Measurements from ENCODE around the gene RSL1D1.

DNA sequence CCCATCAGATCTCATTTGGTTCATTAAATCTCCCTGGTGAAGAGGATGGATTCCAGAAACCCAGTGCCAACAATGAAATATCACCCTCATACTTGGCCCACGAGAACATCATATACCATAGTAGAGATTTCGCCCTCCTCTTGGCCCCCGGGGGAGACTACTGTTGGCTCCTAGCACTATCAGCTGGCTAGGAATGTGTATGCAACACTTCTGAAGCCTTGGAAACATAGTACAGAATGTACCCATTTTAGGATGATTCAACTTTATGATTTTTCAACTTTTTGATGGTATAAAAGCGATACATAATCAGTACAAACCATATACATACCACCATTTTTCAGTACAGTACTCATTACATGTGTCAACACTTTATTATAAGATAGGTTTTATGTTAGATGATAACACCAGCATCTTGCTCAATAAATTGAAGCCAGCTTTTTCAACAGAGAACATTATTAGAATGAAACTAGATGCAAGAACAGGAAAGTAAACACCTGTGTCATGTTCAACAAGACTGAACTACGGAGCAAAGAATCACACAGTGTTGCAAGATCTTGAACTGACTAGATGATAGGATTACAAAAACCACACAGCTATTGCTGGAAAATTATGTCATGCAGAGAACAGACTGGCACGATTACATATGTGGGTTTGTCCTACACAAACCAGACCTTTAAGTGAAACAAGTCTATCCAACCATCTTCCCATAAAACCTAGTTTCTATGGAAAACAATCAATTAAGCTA lies 17.2 kb downstream of the RSL1D1 start:
- TF ChIP-seq CTCF (IDR thresholded peaks at IDR 0.05) (no peak), REST (IDR thresholded peaks at IDR 0.05; ENCODE audit: insufficient read depth in 1 of 2, low read depth in 2 of 2, low read length in 1 of 2) (no peak), TCF7L2 (IDR thresholded peaks at IDR 0.05; ENCODE audit: low read depth, low read length) (no peak)
